WI38 (cell line): Measurements from ENCODE around the gene ALK.

Experiments used
- H3K4me3 ChIP-seq: 2 replicates; pipeline ENCODE4 v1.5.1; 2011; ENCODE audit warnings: low read depth, mild to moderate bottlenecking, control low read depth, low read length
- CTCF ChIP-seq: IDR thresholded peaks from 2 replicates; pipeline ENCODE4 v1.5.1; 2012; ENCODE audit warnings: low read depth, mild to moderate bottlenecking, control low read depth, low read length

ALK gene

GRCh38 chr2:29749843-29750242, 171.5 kb downstream of the ALK start:
- H3K4me3 ChIP-seq: no peak overlapping the region
- TF ChIP-seq CTCF: no peak

GRCh38 chr2:29749041-29749440, 172.3 kb downstream of the ALK start:
- no peak overlapping the region for H3K4me3 ChIP-seq
- TF ChIP-seq CTCF: no peak

- no peak for TF ChIP-seq CTCF
- H3K4me3 ChIP-seq: no peak overlapping the region
Observed at GRCh38 chr2:29747786-29748470, 173.5 kb downstream of the ALK start.

GRCh38 chr2:29744976-29745375, 176.4 kb downstream of the ALK start:
- H3K4me3 ChIP-seq: no peak overlapping the region
- TF ChIP-seq CTCF: no peak

GRCh38 chr2:29743516-29743915, 177.9 kb downstream of the ALK start:
- H3K4me3 ChIP-seq: no peak overlapping the region
- TF ChIP-seq CTCF: no peak

GRCh38 chr2:29742656-29743055, 178.7 kb downstream of the ALK start:
- no peak for TF ChIP-seq CTCF

GRCh38 chr2:29741132-29741531, 180.3 kb downstream of the ALK start:
- TF ChIP-seq CTCF: no peak
- no peak overlapping the region for H3K4me3 ChIP-seq

More at GRCh38 chr2:29742656-29743055, 178.7 kb downstream of the ALK start:
- H3K4me3 ChIP-seq: no peak overlapping the region
